HL-60 (cell line): Measurements from ENCODE around the gene JRKL.

Experiments
- POLR2AphosphoS5 ChIP-seq: IDR thresholded peaks from 2 replicates; pipeline ENCODE4 v1.6.1; 2012; ENCODE audit warnings: low read depth
- TF ChIP-seq, protein P1 (sequence below): IDR thresholded peaks from one replicate; pipeline ENCODE4 v1.5.1; 2011; ENCODE audit warnings: low read length, control low read depth, inconsistent platforms; ENCODE audit not compliant: insufficient read depth
- TF ChIP-seq, protein P2 (sequence below): IDR thresholded peaks from 2 replicates; pipeline ENCODE4 v1.6.1; 2012; ENCODE audit warnings: low read depth; ENCODE audit not compliant: insufficient replicate concordance

DNA sequence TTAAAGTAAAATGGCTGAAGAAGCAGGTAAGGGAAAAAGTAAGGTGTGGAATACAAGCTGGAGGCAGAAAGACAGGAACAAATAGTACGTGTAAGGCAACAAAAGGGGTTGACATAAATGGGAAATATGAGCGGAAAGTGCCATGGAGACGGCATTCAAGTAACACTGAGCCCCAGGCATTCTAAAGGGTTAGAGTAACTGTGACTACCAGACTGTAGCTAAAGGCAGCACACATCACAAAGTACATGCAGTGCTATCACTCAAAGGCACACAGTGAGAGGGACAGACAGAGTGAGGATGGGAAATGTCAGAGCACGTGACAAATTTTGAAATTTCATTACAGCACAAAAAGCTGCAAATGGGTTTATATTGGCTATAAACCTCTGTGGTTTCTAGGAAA is 33.0 kb upstream of the JRKL start:
- TF ChIP-seq, protein P1, sequence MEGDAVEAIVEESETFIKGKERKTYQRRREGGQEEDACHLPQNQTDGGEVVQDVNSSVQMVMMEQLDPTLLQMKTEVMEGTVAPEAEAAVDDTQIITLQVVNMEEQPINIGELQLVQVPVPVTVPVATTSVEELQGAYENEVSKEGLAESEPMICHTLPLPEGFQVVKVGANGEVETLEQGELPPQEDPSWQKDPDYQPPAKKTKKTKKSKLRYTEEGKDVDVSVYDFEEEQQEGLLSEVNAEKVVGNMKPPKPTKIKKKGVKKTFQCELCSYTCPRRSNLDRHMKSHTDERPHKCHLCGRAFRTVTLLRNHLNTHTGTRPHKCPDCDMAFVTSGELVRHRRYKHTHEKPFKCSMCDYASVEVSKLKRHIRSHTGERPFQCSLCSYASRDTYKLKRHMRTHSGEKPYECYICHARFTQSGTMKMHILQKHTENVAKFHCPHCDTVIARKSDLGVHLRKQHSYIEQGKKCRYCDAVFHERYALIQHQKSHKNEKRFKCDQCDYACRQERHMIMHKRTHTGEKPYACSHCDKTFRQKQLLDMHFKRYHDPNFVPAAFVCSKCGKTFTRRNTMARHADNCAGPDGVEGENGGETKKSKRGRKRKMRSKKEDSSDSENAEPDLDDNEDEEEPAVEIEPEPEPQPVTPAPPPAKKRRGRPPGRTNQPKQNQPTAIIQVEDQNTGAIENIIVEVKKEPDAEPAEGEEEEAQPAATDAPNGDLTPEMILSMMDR = no peak
- TF ChIP-seq POLR2AphosphoS5 = no peak
- TF ChIP-seq, protein P2, sequence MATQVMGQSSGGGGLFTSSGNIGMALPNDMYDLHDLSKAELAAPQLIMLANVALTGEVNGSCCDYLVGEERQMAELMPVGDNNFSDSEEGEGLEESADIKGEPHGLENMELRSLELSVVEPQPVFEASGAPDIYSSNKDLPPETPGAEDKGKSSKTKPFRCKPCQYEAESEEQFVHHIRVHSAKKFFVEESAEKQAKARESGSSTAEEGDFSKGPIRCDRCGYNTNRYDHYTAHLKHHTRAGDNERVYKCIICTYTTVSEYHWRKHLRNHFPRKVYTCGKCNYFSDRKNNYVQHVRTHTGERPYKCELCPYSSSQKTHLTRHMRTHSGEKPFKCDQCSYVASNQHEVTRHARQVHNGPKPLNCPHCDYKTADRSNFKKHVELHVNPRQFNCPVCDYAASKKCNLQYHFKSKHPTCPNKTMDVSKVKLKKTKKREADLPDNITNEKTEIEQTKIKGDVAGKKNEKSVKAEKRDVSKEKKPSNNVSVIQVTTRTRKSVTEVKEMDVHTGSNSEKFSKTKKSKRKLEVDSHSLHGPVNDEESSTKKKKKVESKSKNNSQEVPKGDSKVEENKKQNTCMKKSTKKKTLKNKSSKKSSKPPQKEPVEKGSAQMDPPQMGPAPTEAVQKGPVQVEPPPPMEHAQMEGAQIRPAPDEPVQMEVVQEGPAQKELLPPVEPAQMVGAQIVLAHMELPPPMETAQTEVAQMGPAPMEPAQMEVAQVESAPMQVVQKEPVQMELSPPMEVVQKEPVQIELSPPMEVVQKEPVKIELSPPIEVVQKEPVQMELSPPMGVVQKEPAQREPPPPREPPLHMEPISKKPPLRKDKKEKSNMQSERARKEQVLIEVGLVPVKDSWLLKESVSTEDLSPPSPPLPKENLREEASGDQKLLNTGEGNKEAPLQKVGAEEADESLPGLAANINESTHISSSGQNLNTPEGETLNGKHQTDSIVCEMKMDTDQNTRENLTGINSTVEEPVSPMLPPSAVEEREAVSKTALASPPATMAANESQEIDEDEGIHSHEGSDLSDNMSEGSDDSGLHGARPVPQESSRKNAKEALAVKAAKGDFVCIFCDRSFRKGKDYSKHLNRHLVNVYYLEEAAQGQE = no peak
